Left renal pelvis (tissue), 4 donors: ENCODE results near the gene DTD2. TPM values are rescaled to one million over a fixed set of nuclear protein-coding genes. Genes with fewer than 3 reads are reported as not detected.
"Not testable (repeated sequence)": the region's sequence is repeated elsewhere in the genome, so short reads cannot be mapped to it uniquely, and the experiment has no call there.

Experiments used
- DNase-seq, 4 donors: peaks; one replicate each; pipeline ENCODE4 v3.0.0-alpha.2; 2013; ENCODE audit warnings: low read depth in 4 of 4, low spot score in 3 of 4
- polyA plus RNA-seq, 4 donors: library from polyadenylated mRNA; unstranded; fragments of 120-200 nt; gene quantifications; one replicate each; pipeline ENCODE4 v1.2.1, GENCODE V29; 2013; ENCODE audit not compliant: insufficient read length in 4 of 4

Gene DTD2
- polyA plus RNA-seq: 10 to 100 TPM; 18.5 to 20.6 (median 19.2) TPM

GRCh38 chr14:31456841-31457664 lies at the start of gene DTD2:
DTD2 (minus strand) TSS chr14:31457506; CDS start chr14:31457393, 113 bp downstream.
- DNase-seq: peak; percentile 89 to 96 (median 94)

GRCh38 chr14:31505411-31505810 lies 48.1 kb upstream of the DTD2 start:
- no peak for DNase-seq

GRCh38 chr14:31501870-31502269 lies 44.6 kb upstream of the DTD2 start:
- no peak for DNase-seq

GRCh38 chr14:31492759-31493498 lies 35.6 kb upstream of the DTD2 start:
- DNase-seq: no peak

GRCh38 chr14:31489691-31490090 lies 32.4 kb upstream of the DTD2 start:
- DNase-seq: no peak

DNA sequence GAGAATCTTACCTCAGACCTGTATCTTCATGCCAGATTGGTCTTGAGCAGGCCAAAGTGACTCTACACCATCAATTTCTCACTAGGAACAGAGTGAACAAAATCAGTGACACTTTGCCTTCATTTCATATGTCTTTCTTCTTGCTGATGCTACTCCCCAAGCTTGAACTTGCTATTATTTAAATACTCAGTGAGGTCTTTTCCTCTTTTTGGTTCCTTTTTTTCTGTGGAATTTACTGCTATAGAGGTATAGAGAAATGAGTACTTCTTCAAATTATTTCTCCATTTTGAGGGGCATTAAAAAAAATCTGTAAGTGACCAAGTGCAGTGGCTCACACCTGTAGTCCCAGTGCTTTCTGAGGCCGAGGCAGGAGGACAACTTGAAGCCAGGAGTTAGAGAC lies 30.6 kb upstream of the DTD2 start, which contains the start of gene GPR33:
Gene GPR33, minus strand, starts transcription at position 154 of the 400 bp plus-strand sequence. CDS start 4,074 bp downstream, outside the sequence.
- no peak for DNase-seq

GRCh38 chr14:31486764-31487163 lies 29.5 kb upstream of the DTD2 start:
- no peak for DNase-seq

GRCh38 chr14:31484754-31485153 lies 27.4 kb upstream of the DTD2 start:
- no peak for DNase-seq

DNA sequence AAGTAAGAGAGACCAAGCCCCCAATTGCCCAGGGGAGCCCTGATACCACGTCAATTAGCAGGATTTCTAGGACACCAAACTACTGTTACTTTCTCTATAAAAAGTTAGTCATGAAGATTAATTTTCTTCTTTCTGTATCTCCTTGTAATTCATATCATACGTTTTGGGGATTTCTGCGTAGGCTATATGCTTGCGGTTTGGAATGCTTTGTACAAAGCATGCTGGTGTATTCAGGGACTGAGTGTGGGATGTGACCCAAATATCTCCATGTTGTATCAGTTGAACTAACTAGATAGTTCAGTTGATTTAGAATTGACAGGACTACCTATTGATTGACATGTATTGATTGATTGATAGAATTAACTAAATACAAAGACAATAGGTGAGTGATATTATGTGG lies 22.9 kb upstream of the DTD2 start:
- DNase-seq: no peak

DNA sequence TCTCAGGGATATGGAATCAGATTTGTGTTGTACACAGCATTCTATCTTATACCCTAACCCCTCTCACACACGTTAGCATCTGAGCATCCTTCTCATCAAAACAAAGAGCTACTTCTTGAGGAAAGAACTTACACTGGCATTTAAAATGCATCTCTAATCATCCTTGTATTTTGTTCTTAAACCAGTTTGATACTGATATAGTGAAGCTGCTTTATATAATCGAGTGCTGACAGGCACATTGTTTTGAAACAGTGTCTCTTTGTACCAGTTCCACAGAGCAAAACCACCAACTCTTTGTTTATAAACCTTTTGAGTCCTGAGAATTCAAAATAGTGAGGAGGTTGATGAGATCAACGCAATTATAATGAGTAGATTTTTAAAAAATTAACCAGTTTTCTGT lies 21.7 kb upstream of the DTD2 start:
- DNase-seq: no peak

DNA sequence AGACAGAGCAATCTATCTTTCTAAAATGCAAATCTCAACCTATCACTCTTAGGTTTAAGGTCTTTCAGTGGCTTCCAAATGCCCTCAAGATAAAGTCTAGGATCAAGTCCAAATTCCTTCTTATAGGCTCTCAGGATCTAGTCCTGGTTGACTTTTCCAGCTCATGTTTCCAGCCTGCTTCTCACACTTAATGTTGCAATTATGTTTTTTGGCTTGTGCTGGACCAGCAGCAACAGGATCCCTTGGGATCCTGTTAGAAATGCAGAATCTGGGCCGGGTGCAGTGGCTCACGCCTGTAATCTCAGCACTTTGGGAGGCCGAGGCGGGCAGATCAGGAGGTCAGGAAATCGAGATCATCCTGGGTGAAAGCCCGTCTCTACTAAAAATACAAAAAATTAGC lies 19.9 kb upstream of the DTD2 start:
- no peak for DNase-seq

GRCh38 chr14:31476131-31476866 lies 19.0 kb upstream of the DTD2 start:
- DNase-seq: no peak

DNA sequence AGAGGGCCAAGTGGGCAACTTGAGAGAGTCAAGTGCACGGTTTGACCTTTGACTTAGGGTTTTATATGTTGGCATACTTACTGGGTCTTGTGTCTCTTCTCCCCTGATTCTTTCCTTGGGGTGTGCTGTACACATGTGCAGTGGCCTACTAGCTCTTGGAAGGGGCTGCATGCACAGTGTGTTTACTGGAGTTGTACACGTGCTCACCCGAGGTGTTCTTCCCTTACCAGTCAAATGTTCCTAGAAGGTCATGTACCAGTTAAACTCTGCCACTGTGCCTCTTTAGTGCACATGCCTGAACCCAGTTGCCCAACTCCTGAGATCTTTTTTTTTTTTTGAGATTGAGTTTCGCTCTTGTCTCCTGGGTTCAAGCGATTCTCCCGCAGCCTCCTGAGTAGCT lies 9.2 kb upstream of the DTD2 start:
- DNase-seq: no peak

DNA sequence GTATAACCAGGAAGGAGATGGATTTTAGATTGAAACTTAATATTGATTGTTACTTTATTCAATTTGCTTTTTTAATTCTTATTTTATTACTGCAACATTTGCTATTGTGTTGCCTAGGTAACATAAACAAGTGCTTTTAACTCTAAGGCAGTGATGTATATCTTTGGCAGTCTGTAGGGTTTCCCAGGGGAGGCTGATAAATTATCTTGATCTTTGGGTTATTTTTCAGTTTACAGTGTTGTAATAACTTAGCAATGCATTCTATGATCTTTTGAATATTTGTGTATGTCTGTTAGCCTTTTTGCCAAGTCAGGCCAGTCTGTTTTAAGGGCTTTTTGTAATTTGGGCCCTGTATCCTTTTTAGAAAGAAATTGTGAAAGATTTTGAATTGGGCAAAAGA lies 7.8 kb upstream of the DTD2 start:
- DNase-seq: no peak

DNA sequence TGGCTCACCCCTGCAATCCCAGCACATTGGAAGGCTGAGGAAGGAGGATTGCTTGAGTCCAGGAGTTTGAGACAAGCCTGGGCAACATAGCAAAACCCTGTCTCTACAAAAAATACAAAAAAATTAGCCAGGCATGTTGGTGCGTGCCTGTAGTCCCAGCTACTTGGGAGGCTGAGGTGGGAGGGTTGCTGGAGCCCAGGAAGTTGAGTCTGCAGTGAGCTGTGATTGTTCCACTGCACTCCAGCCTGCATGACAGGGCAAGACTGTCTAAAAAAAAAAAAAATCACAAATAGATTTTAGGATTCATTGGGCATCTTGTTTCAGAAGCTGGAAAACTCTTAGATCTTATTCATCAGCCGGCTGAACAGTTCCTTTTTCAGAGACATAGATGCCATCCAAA lies 5.1 kb upstream of the DTD2 start:
- DNase-seq: not testable (repeated sequence)

GRCh38 chr14:31461545-31461944 lies 4.2 kb upstream of the DTD2 start:
- DNase-seq: no peak

- no peak for DNase-seq
Observed at GRCh38 chr14:31457665-31458659, 656 bp upstream of the DTD2 start.

DNA sequence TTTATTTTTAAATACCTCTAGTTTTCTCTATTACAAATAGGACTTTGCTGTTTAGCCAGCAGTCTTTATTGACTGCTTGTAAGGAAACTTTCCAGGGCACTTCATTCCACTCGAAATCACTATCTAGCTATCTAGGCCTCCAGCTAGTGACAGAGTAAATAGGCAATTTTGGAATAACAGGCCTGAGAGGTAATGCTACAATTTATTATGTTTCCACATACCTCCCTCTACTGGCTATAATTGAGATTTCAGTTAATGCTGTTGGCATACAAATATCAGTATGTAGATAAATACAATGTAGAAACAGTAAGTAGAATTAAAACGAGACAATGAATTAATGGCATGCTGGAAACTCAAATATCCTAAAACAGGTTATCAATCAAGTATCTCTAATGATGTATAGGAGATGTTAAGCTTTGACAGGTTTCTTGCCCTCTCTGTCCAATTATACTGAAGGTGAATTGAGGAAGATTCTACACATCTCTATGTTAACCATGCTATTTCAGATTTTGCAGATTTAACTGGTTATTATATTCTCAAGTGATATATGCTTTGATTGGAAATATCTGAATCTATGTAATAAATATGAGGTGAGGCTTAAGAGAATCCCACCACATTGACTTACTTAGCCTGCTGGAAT lies 7.2 kb downstream of the DTD2 start:
- no peak for DNase-seq

DNA sequence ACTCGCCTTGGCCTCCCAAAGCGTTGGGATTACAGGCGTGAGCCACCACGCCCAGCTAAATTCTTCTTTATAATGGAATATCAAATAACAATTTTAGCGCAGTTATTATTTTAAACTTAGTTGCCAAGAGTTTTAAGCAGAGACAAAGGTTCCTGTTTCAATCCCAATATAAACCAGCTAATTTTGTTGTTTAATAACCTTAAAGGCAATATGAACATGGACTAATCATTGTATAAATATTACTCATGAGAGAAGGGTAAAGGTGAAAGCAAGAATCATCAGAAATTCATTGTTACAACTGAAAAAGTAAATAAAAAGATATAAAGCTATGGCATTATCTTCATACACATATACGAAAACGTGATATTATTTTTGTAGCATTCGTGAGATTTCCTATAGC lies 8.2 kb downstream of the DTD2 start:
- DNase-seq: no peak
